BLaER1 (cell line): Measurements from ENCODE around the gene RBM10.

ENCODE experiments used
- H3K27ac ChIP-seq: shearing (Covaris generic); formaldehyde crosslinking; 2 replicates; pipeline ENCODE4 v1.8.1; 2022
- H3K27me3 ChIP-seq: shearing (Covaris generic); formaldehyde crosslinking; 2 replicates; pipeline ENCODE4 v1.8.1; 2022
- H3K36me3 ChIP-seq: shearing (Covaris generic); formaldehyde crosslinking; 2 replicates; pipeline ENCODE4 v1.8.1; 2022
- H3K4me1 ChIP-seq: shearing (Covaris generic); formaldehyde crosslinking; 2 replicates; pipeline ENCODE4 v1.8.1; 2022
- H3K4me2 ChIP-seq: shearing (Covaris generic); formaldehyde crosslinking; 2 replicates; pipeline ENCODE4 v1.8.1; 2022
- H3K4me3 ChIP-seq: shearing (Covaris generic); formaldehyde crosslinking; 2 replicates; pipeline ENCODE4 v1.8.1; 2022
- H3K9ac ChIP-seq: shearing (Covaris generic); formaldehyde crosslinking; 2 replicates; pipeline ENCODE4 v1.8.1; 2022
- H3K9me3 ChIP-seq: shearing (Covaris generic); formaldehyde crosslinking; 2 replicates; pipeline ENCODE4 v1.8.1; 2022
- H4K20me1 ChIP-seq: shearing (Covaris generic); formaldehyde crosslinking; 2 replicates; pipeline ENCODE4 v1.8.1; 2022
- Cebpa-rat ChIP-seq: shearing (Covaris generic); IDR thresholded peaks from 2 replicates; pipeline ENCODE4 v1.8.1; 2022

The RBM10 gene

GRCh38 chrX:47216393-47216925, 71.4 kb downstream of the RBM10 start:
- no peak overlapping the region for H3K27ac ChIP-seq
- H3K4me1 ChIP-seq = peaks cover 39% of the 10 kb centered on the region
- H3K4me2 ChIP-seq = peak overlapping the region; percentile 80
- 0 out of 2 replicates have a peak, but pooled peaks cover 3% of the 10 kb centered on the region for H3K27me3 ChIP-seq
- no peak overlapping the region for H3K9ac ChIP-seq
- no peak overlapping the region for H3K4me3 ChIP-seq
- TF ChIP-seq Cebpa-rat = no peak
- H3K9me3 ChIP-seq = no peaks in the 10 kb centered on the region
- H3K36me3 ChIP-seq = peaks cover 62% of the 10 kb centered on the region
- peaks cover 90% of the 10 kb centered on the region for H4K20me1 ChIP-seq

GRCh38 chrX:47217121-47217851, 72.3 kb downstream of the RBM10 start:
- Histone ChIP-seq H3K4me1 (peaks cover 42% of the 10 kb centered on the region), H3K9ac (peak overlapping the region; percentile 62), H3K9me3 (no peaks in the 10 kb centered on the region), H3K27ac (peak overlapping the region; percentile 30; the same call in 1 of the 2 replicates), H4K20me1 (peaks cover 90% of the 10 kb centered on the region), H3K4me3 (peak overlapping the region; percentile 56), H3K4me2 (peak overlapping the region; percentile 80), H3K36me3 (peaks cover 62% of the 10 kb centered on the region), H3K27me3 (0 out of 2 replicates have a peak, but pooled peaks cover 3% of the 10 kb centered on the region)
- TF ChIP-seq Cebpa-rat = no peak

GRCh38 chrX:47217852-47218279, 72.8 kb downstream of the RBM10 start:
- no peaks in the 10 kb centered on the region for H3K9me3 ChIP-seq
- peaks cover 89% of the 10 kb centered on the region for H4K20me1 ChIP-seq
- H3K36me3 ChIP-seq = peaks cover 59% of the 10 kb centered on the region
- H3K9ac ChIP-seq = peak overlapping the region; percentile 98
- peak overlapping the region; percentile 98 for H3K4me3 ChIP-seq
- H3K27me3 ChIP-seq = 0 out of 2 replicates have a peak, but pooled peaks cover 3% of the 10 kb centered on the region
- peak overlapping the region; percentile 99 for H3K27ac ChIP-seq
- peak overlapping the region; percentile 97 for H3K4me2 ChIP-seq
- H3K4me1 ChIP-seq = peaks cover 42% of the 10 kb centered on the region
- no peak for TF ChIP-seq Cebpa-rat

- no peaks in the 10 kb centered on the region for H3K9me3 ChIP-seq
- H3K4me1 ChIP-seq = peaks cover 42% of the 10 kb centered on the region
- peak within 1 kb of the TSS; percentile 99 for H3K27ac ChIP-seq
- peak within 1 kb of the TSS; percentile 97 for H3K4me2 ChIP-seq
- H4K20me1 ChIP-seq = peaks cover 89% of the 10 kb centered on the region
- H3K27me3 ChIP-seq = 0 out of 2 replicates have a peak, but pooled peaks cover 5% of the 10 kb centered on the region
- H3K36me3 ChIP-seq = peaks cover 59% of the 10 kb centered on the region
- no peak for TF ChIP-seq Cebpa-rat
- H3K4me3 ChIP-seq = peak within 1 kb of the TSS; percentile 98
- peak within 1 kb of the TSS; percentile 98 for H3K9ac ChIP-seq
These were observed 73.4 kb downstream of the RBM10 start, which contains the start of gene CDK16 for GRCh38 chrX:47218280-47218919. TSS of gene CDK16 (plus strand) at chrX:47218681. CDS start at chrX:47223558, 4,877 bp downstream.

- Histone ChIP-seq H3K27me3 (0 out of 2 replicates have a peak, but pooled peaks cover 8% of the 10 kb centered on the region), H3K4me1 (peaks cover 42% of the 10 kb centered on the region), H3K9ac (peak overlapping the region; percentile 98), H3K4me2 (peak overlapping the region; percentile 97), H3K27ac (peak overlapping the region; percentile 99), H3K9me3 (no peaks in the 10 kb centered on the region), H3K36me3 (peaks cover 59% of the 10 kb centered on the region), H3K4me3 (peak overlapping the region; percentile 98), H4K20me1 (peaks cover 89% of the 10 kb centered on the region)
- no peak for TF ChIP-seq Cebpa-rat
These were observed 74.1 kb downstream of the RBM10 start for GRCh38 chrX:47218920-47219815.

- Histone ChIP-seq H4K20me1 (peaks cover 89% of the 10 kb centered on the region), H3K9me3 (no peaks in the 10 kb centered on the region), H3K4me3 (no peak overlapping the region), H3K27ac (no peak overlapping the region), H3K27me3 (0 out of 2 replicates have a peak, but pooled peaks cover 14% of the 10 kb centered on the region), H3K4me2 (0 out of 2 replicates have a peak overlapping the region, but pooled peaks have one; percentile 97), H3K36me3 (peaks cover 59% of the 10 kb centered on the region), H3K4me1 (peaks cover 35% of the 10 kb centered on the region), H3K9ac (no peak overlapping the region)
- TF ChIP-seq Cebpa-rat = no peak
These were observed 76.7 kb downstream of the RBM10 start for GRCh38 chrX:47221756-47222155.

- no peak overlapping the region for H3K4me2 ChIP-seq
- H3K36me3 ChIP-seq = peaks cover 70% of the 10 kb centered on the region
- H3K4me1 ChIP-seq = peaks cover 28% of the 10 kb centered on the region
- H3K27me3 ChIP-seq = 0 out of 2 replicates have a peak, but pooled peaks cover 14% of the 10 kb centered on the region
- TF ChIP-seq Cebpa-rat = no peak
- peaks cover 90% of the 10 kb centered on the region for H4K20me1 ChIP-seq
- no peak overlapping the region for H3K4me3 ChIP-seq
- H3K9ac ChIP-seq = no peak overlapping the region
- no peak overlapping the region for H3K27ac ChIP-seq
- H3K9me3 ChIP-seq = no peaks in the 10 kb centered on the region
These were observed 77.8 kb downstream of the RBM10 start for GRCh38 chrX:47222751-47223350.

- peaks cover 28% of the 10 kb centered on the region for H3K4me1 ChIP-seq
- no peak overlapping the region for H3K27ac ChIP-seq
- no peak overlapping the region for H3K4me2 ChIP-seq
- 0 out of 2 replicates have a peak, but pooled peaks cover 14% of the 10 kb centered on the region for H3K27me3 ChIP-seq
- TF ChIP-seq Cebpa-rat = no peak
- H4K20me1 ChIP-seq = peaks cover 95% of the 10 kb centered on the region
- no peak overlapping the region for H3K4me3 ChIP-seq
- H3K9me3 ChIP-seq = no peaks in the 10 kb centered on the region
- peaks cover 78% of the 10 kb centered on the region for H3K36me3 ChIP-seq
- no peak overlapping the region for H3K9ac ChIP-seq
These were observed 78.6 kb downstream of the RBM10 start for GRCh38 chrX:47223476-47224250.
